HEK293T (cell line): ENCODE results near the gene POPDC2.

Experiments
- CTCF ChIA-PET: fragments of 350-600 bp; formaldehyde crosslinking; extraction: SDS; loops from one replicate; lab custom pipeline; 2021; ENCODE audit warnings: antibody characterized with exemption, inconsistent platforms; lab: Yijun Ruan, JAX
- POLR2A ChIA-PET: fragments of 350-600 bp; formaldehyde crosslinking; extraction: SDS; loops from one replicate; lab custom pipeline; 2020; ENCODE audit warnings: antibody characterized with exemption, inconsistent platforms; lab: Yijun Ruan, JAX
- DNase-seq: peaks from one replicate; pipeline ENCODE4 v3.0.0; 2012; ENCODE audit warnings: mixed read lengths; ENCODE audit errors: extremely low spot score
- ARNT ChIP-seq: fragments of 450-650 bp; IDR thresholded peaks from 2 replicates; pipeline ENCODE4 v1.6.1; 2017; ENCODE audit warnings: mild to moderate bottlenecking
- BHLHE40 ChIP-seq: fragments of 450-650 bp; IDR thresholded peaks from 2 replicates; pipeline ENCODE4 v1.6.1; 2016; ENCODE audit warnings: mild to moderate bottlenecking, moderate library complexity, borderline replicate concordance
- CTBP1 ChIP-seq: fragments of 450-650 bp; IDR thresholded peaks from 2 replicates; pipeline ENCODE4 v1.6.1; 2016; ENCODE audit warnings: borderline replicate concordance
- ELF4 ChIP-seq: fragments of 450-650 bp; IDR thresholded peaks from 2 replicates; pipeline ENCODE4 v1.6.1; 2017; ENCODE audit warnings: antibody characterized with exemption
- FOXA1 ChIP-seq: fragments of 450-650 bp; IDR thresholded peaks from 2 replicates; pipeline ENCODE4 v1.6.1; 2016; ENCODE audit warnings: mild to moderate bottlenecking
- FOXK2 ChIP-seq: fragments of 450-650 bp; IDR thresholded peaks from 2 replicates; pipeline ENCODE4 v1.6.1; 2016; ENCODE audit warnings: mild to moderate bottlenecking
- FOXM1 ChIP-seq: fragments of 450-650 bp; IDR thresholded peaks from 2 replicates; pipeline ENCODE4 v1.6.1; 2017; ENCODE audit warnings: mild to moderate bottlenecking, borderline replicate concordance
- HDGF ChIP-seq: fragments of 450-650 bp; IDR thresholded peaks from 2 replicates; pipeline ENCODE4 v1.6.1; 2017; ENCODE audit warnings: antibody characterized with exemption, borderline replicate concordance
- L3MBTL2 ChIP-seq: fragments of 450-650 bp; conservative IDR thresholded peaks from 2 replicates; pipeline ENCODE4 v1.6.1; 2016; ENCODE audit warnings: mild to moderate bottlenecking
- LEF1 ChIP-seq: fragments of 450-650 bp; IDR thresholded peaks from 2 replicates; pipeline ENCODE4 v1.6.1; 2017; ENCODE audit warnings: mild to moderate bottlenecking, borderline replicate concordance
- NFRKB ChIP-seq: fragments of 450-650 bp; IDR thresholded peaks from 2 replicates; pipeline ENCODE4 v1.6.1; 2016; ENCODE audit warnings: mild to moderate bottlenecking, moderate library complexity
- SP1 ChIP-seq: fragments of 450-650 bp; IDR thresholded peaks from 2 replicates; pipeline ENCODE4 v1.6.1; 2017
- SUZ12 ChIP-seq: fragments of 450-650 bp; IDR thresholded peaks from 2 replicates; pipeline ENCODE4 v1.6.1; 2016; ENCODE audit warnings: mild to moderate bottlenecking
- TARDBP ChIP-seq: fragments of 450-650 bp; IDR thresholded peaks from 2 replicates; pipeline ENCODE4 v1.6.1; 2016
- ZNF384 ChIP-seq: fragments of 450-650 bp; IDR thresholded peaks from 2 replicates; pipeline ENCODE4 v1.6.1; 2016
- TF ChIP-seq, protein P1 (sequence below): fragments of 450-650 bp; IDR thresholded peaks from 2 replicates; pipeline ENCODE4 v1.6.1; 2016

POPDC2 gene

GRCh38 chr3:119647843-119648575, 12.4 kb downstream of the POPDC2 start:
- ChIA-PET CTCF (no interaction called here), POLR2A (interaction anchor here (1.2 kb wide), 1 partner anchor 29 kb away, joined by 4 read pairs; the partner anchor contains the start of gene COX17)
- TF ChIP-seq FOXA1, result no peak
- TF ChIP-seq SUZ12, result no peak
- TF ChIP-seq ARNT, result no peak
- TF ChIP-seq ELF4, result no peak
- no peak for TF ChIP-seq FOXK2
- no peak for TF ChIP-seq HDGF
- no peak for TF ChIP-seq SP1
- no peak for TF ChIP-seq ZNF384
- no peak for TF ChIP-seq FOXM1
- TF ChIP-seq NFRKB, result no peak
- no peak for TF ChIP-seq L3MBTL2
- no peak for DNase-seq

DNA sequence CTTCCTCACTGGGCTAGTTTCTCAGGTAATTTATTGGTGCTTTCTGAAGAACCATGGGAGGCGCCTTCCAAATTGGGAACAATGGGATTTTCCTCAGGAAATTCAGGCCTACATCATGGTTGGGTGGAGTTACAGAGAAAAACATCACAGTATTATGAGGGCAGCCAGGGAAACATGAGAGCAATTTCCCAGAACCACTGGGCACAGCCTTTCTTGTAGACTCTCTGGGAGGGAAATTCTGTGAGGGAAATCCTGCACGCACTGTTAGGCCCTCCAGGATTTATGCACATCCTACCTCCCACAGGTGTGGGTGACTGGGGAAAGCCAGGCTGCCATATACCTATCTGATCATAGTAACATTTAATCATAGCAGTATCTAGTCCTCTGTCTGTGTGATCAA, 13.2 kb downstream of the POPDC2 start:
- TF ChIP-seq FOXA1 (no peak), SUZ12 (no peak), FOXM1 (no peak), ARNT (no peak)
- POLR2A ChIA-PET, result no interaction called here
- DNase-seq, result no peak
- CTCF ChIA-PET, result no interaction called here

GRCh38 chr3:119645813-119646212, 14.6 kb downstream of the POPDC2 start:
- TF ChIP-seq TARDBP, result no peak
- TF ChIP-seq HDGF, result no peak
- TF ChIP-seq FOXK2, result no peak
- no peak for TF ChIP-seq CTBP1
- no peak for TF ChIP-seq SP1
- TF ChIP-seq FOXM1, result no peak
- no peak for TF ChIP-seq ELF4
- TF ChIP-seq L3MBTL2, result no peak
- TF ChIP-seq ARNT, result no peak
- no peak for TF ChIP-seq NFRKB
- TF ChIP-seq, protein P1, sequence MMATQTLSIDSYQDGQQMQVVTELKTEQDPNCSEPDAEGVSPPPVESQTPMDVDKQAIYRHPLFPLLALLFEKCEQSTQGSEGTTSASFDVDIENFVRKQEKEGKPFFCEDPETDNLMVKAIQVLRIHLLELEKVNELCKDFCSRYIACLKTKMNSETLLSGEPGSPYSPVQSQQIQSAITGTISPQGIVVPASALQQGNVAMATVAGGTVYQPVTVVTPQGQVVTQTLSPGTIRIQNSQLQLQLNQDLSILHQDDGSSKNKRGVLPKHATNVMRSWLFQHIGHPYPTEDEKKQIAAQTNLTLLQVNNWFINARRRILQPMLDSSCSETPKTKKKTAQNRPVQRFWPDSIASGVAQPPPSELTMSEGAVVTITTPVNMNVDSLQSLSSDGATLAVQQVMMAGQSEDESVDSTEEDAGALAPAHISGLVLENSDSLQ, result no peak
- TF ChIP-seq FOXA1, result no peak
- no peak for TF ChIP-seq ZNF384
- no peak for TF ChIP-seq LEF1
- TF ChIP-seq SUZ12, result no peak
- no peak for TF ChIP-seq BHLHE40
- ChIA-PET POLR2A (interaction anchor here (0.7 kb wide), 1 partner anchor 957 kb away, joined by 4 read pairs; no protein-coding TSS in a partner anchor), CTCF (no interaction called here)
- no peak for DNase-seq

DNA sequence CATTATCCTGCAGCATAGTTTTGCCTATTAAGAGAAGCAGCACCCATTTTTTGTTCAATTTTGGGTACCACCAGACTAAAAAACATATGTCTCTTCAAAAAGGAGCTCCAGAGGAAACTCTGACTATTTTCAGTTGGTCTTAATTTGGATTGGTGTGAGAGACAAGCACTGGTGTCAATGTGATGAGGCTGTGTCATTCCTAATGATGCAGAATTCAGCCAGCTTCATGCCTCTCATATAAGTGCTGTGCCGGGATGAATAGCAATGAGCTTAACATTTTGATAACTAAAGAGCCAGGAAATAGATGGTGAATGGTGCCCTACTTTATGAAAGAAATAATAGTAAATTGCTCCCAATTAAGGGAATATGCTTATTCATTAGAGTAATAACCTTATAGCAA, 15.9 kb downstream of the POPDC2 start:
- ChIA-PET CTCF (no interaction called here), POLR2A (interaction anchor here (1.7 kb wide), 1 partner anchor 181 kb away, joined by 6 read pairs; the partner anchor contains the start of gene TMEM39A)
- DNase-seq, result no peak
- TF ChIP-seq ZNF384 (no peak), L3MBTL2 (no peak), HDGF (no peak), LEF1 (no peak), ARNT (no peak), ELF4 (no peak), SP1 (no peak), FOXK2 (no peak), FOXA1 (no peak), BHLHE40 (no peak), FOXM1 (no peak), NFRKB (no peak), TARDBP (no peak)

DNA sequence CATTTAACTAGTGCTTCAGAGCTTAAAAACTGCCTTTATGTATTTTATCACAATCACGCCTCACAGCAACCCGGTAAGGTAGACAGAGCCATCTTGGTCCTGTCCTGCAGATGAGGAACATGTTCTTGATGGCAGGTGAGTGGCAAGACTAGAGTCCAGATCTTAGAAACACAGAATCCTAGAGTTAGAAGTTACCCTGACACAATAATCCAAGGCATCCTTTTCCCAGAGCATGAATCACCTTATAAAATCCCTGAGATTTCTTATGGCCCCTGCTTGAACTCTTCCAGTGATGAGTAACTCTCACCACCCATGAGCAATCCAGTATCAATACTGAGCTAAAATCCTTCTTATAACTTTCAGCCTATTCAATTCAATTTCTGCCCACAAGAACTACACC, 16.9 kb downstream of the POPDC2 start:
- TF ChIP-seq TARDBP (no peak), NFRKB (no peak), L3MBTL2 (no peak), LEF1 (no peak), BHLHE40 (no peak), SP1 (no peak), SUZ12 (no peak), FOXK2 (no peak), ELF4 (no peak), HDGF (no peak), ZNF384 (no peak), FOXA1 (no peak), FOXM1 (no peak)
- TF ChIP-seq, protein P1, result no peak
- POLR2A ChIA-PET, result interaction anchor here (1.7 kb wide), 1 partner anchor 180 kb away, joined by 6 read pairs; the partner anchor contains the start of gene TMEM39A
- no peak for DNase-seq

DNA sequence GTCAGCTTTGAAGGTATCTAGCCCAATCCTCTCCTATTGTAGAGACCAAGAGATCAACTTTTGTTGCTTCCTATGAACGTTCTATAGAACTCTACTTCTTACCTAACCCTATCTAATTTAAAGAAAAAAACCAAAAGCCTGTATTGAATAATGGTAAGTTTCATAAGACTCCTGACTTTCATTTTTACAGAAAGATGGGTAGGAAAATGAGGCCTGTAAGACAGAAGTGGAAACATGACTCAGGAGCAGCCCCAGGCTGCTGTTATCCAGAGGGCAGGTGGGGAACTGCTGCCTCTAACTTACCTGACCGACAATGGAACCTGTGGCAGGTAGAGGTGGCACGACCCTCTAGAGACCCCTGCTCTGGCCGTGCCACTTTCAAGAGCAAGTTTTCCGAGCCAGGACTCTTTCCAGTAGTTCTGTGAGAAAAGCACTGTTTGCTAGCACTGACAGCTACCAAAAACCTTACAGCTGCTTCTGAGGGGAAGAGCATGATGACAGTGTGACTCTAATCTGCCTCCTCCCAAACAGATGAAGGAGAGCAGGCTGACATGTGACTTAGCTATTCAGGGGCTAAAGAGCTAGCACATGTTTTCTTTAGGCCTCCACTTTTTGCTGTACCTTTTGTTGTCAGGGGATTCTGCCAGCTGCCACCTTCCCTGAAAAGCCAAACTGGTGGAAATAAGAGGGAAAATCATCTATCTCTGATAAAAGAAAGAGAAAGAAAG, 17.5 kb downstream of the POPDC2 start:
- POLR2A ChIA-PET, result interaction anchor here (1.7 kb wide), 1 partner anchor 179 kb away, joined by 6 read pairs; the partner anchor contains the start of gene TMEM39A
- DNase-seq, result no peak
- TF ChIP-seq L3MBTL2, result no peak
- no peak for TF ChIP-seq NFRKB
- CTCF ChIA-PET, result interaction anchor here (1.0 kb wide), 1 partner anchor 41 kb away, joined by 3 read pairs; no protein-coding TSS in a partner anchor

More for the DNA sequence above, 16.9 kb downstream of the POPDC2 start:
- CTCF ChIA-PET, result interaction anchor here (1.0 kb wide), 1 partner anchor 42 kb away, joined by 3 read pairs; no protein-coding TSS in a partner anchor
